ENCODE results near the gene PHF8. TPM values are rescaled to one million over a fixed set of nuclear protein-coding genes. Genes with fewer than 3 reads are reported as not detected.

The PHF8 gene
- total and polyA plus RNA-seq, 9 donors, result 11.7 to 39.7 (median 33.4) TPM

GRCh38 chrX:54067766-54068165 lies 23.5 kb upstream of the PHF8 start:
- no peak for TF ChIP-seq CTCF (IDR thresholded peaks at IDR 0.05)
- no peak for TF ChIP-seq POLR2A (IDR thresholded peaks at IDR 0.05)
- TF ChIP-seq EP300 (IDR thresholded peaks at IDR 0.05), result no peak
- DNase-seq, result no peak
- Histone ChIP-seq H3K9me3 (no peaks in the 10 kb centered on the region), H3K36me3 (no peaks in the 10 kb centered on the region), H3K27me3 (no peaks in the 10 kb centered on the region), H3K4me3 (no peak overlapping the region), H3K27ac (no peak overlapping the region), H3K4me1 (ENCODE audit: insufficient read depth) (no peaks in the 10 kb centered on the region)
- 42 to 59% (median 53%) methylated on average over 2 of the region's 2 CpGs for WGBS, 3 donors
- intact Hi-C loops (cut with DNase I), result no loop called here

- Histone ChIP-seq H3K4me3 (no peak overlapping the region), H3K27ac (no peak overlapping the region)
These were observed 22.6 kb upstream of the PHF8 start for GRCh38 chrX:54066841-54067240.

GRCh38 chrX:54064564-54064963 lies 20.3 kb upstream of the PHF8 start:
- H3K4me1 ChIP-seq (ENCODE audit: insufficient read depth), result no peaks in the 10 kb centered on the region
- no peak overlapping the region for H3K27ac ChIP-seq
- H3K4me3 ChIP-seq, result no peak overlapping the region
- no peak for DNase-seq
- no peaks in the 10 kb centered on the region for H3K36me3 ChIP-seq
- H3K9me3 ChIP-seq, result no peaks in the 10 kb centered on the region
- intact Hi-C loops (cut with DNase I), result no loop called here
- TF ChIP-seq POLR2A (IDR thresholded peaks at IDR 0.05) (no peak), EP300 (IDR thresholded peaks at IDR 0.05) (no peak), CTCF (IDR thresholded peaks at IDR 0.05) (no peak)
- WGBS, 3 donors, result 75 to 82% (median 82%) methylated on average over 3 of the region's 3 CpGs
- no peaks in the 10 kb centered on the region for H3K27me3 ChIP-seq

More at GRCh38 chrX:54066841-54067240, 22.6 kb upstream of the PHF8 start:
- H3K9me3 ChIP-seq, result no peaks in the 10 kb centered on the region
- no peak for DNase-seq
- no peaks in the 10 kb centered on the region for H3K36me3 ChIP-seq
- TF ChIP-seq EP300 (IDR thresholded peaks at IDR 0.05) (no peak), POLR2A (IDR thresholded peaks at IDR 0.05) (no peak), CTCF (IDR thresholded peaks at IDR 0.05) (no peak)
- no peaks in the 10 kb centered on the region for H3K4me1 ChIP-seq (ENCODE audit: insufficient read depth)
- H3K27me3 ChIP-seq, result no peaks in the 10 kb centered on the region
- intact Hi-C loops (cut with DNase I), result no loop called here

GRCh38 chrX:54063361-54063760 lies 19.1 kb upstream of the PHF8 start:
- TF ChIP-seq POLR2A (IDR thresholded peaks at IDR 0.05), result no peak
- no peak for TF ChIP-seq EP300 (IDR thresholded peaks at IDR 0.05)
- no peak for TF ChIP-seq CTCF (IDR thresholded peaks at IDR 0.05)
- 71 to 81% (median 76%) methylated on average over 2 of the region's 2 CpGs for WGBS, 3 donors
- no peak overlapping the region for H3K27ac ChIP-seq

More at GRCh38 chrX:54063361-54063760, 19.1 kb upstream of the PHF8 start:
- intact Hi-C loops (cut with DNase I), result no loop called here
- no peaks in the 10 kb centered on the region for H3K9me3 ChIP-seq
- no peaks in the 10 kb centered on the region for H3K36me3 ChIP-seq
- no peak overlapping the region for H3K4me3 ChIP-seq
- DNase-seq, result no peak
- no peaks in the 10 kb centered on the region for H3K27me3 ChIP-seq
- H3K4me1 ChIP-seq (ENCODE audit: insufficient read depth), result no peaks in the 10 kb centered on the region
